Parathyroid adenoma (tissue), 2 donors: Measurements from ENCODE around the gene ALDH8A1.

ENCODE experiments used
- H2AFZ ChIP-seq: fragments of 300-600 bp; sonication (generic); one replicate; pipeline ENCODE4 v1.7.0; 2017; ENCODE audit warnings: antibody characterized with exemption, mild to moderate bottlenecking
- H3K27ac ChIP-seq: fragments of 300-600 bp; sonication (generic); one replicate; pipeline ENCODE4 v1.7.0; 2017
- H3K27me3 ChIP-seq: fragments of 300-600 bp; sonication (generic); one replicate; pipeline ENCODE4 v1.7.0; 2017; ENCODE audit warnings: low read length; ENCODE audit not compliant: control insufficient read depth, insufficient read depth
- H3K36me3 ChIP-seq: fragments of 300-600 bp; sonication (generic); one replicate; pipeline ENCODE4 v1.7.0; 2017; ENCODE audit warnings: low read length; ENCODE audit not compliant: control insufficient read depth, insufficient read depth
- H3K4me1 ChIP-seq: fragments of 300-600 bp; sonication (generic); one replicate; pipeline ENCODE4 v1.7.0; 2017; ENCODE audit warnings: control low read depth
- H3K4me2 ChIP-seq: fragments of 300-600 bp; sonication (generic); one replicate; pipeline ENCODE4 v1.7.0; 2017; ENCODE audit warnings: low read length
- H3K4me3 ChIP-seq: fragments of 300-600 bp; sonication (generic); one replicate; pipeline ENCODE4 v1.7.0; 2017; ENCODE audit warnings: low read depth, low read length
- H3K79me2 ChIP-seq: fragments of 300-600 bp; sonication (generic); one replicate; pipeline ENCODE4 v1.7.0; 2017; ENCODE audit warnings: control low read depth
- H3K9ac ChIP-seq: fragments of 300-600 bp; sonication (generic); one replicate; pipeline ENCODE4 v1.7.0; 2017; ENCODE audit warnings: mild to moderate bottlenecking
- H3K9me3 ChIP-seq: fragments of 300-600 bp; sonication (generic); one replicate; pipeline ENCODE4 v1.7.0; 2017; ENCODE audit warnings: low read length; ENCODE audit not compliant: control insufficient read depth
- TF ChIP-seq, protein P1 (sequence below): fragments of 300-600 bp; sonication (generic); IDR thresholded peaks from one replicate; pipeline ENCODE4 v1.7.0; 2017; ENCODE audit warnings: antibody characterized with exemption, mild to moderate bottlenecking
- donor health status: primary hyperparathyroidism.

The ALDH8A1 gene

DNA sequence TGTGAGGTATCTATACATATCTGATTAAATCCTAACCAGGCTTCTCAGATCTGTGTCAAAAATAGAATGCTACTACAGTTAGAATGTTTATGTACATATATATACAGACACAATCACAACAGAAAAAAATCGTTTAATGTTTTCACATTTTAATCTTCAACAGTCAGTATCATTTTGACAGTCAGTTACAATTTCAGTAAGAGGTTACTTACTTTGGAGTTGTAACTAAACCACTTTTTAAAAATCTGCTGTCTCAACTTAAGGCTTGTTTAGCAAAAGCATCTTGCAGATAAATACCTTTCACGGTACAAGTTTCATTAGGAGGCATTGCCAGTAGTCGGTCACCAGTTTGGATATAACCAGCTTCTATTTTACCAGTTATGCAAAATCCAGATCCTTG, 32.3 kb upstream of the ALDH8A1 start:
- no peaks in the 10 kb centered on the region for H3K4me1 ChIP-seq
- TF ChIP-seq, protein P1, sequence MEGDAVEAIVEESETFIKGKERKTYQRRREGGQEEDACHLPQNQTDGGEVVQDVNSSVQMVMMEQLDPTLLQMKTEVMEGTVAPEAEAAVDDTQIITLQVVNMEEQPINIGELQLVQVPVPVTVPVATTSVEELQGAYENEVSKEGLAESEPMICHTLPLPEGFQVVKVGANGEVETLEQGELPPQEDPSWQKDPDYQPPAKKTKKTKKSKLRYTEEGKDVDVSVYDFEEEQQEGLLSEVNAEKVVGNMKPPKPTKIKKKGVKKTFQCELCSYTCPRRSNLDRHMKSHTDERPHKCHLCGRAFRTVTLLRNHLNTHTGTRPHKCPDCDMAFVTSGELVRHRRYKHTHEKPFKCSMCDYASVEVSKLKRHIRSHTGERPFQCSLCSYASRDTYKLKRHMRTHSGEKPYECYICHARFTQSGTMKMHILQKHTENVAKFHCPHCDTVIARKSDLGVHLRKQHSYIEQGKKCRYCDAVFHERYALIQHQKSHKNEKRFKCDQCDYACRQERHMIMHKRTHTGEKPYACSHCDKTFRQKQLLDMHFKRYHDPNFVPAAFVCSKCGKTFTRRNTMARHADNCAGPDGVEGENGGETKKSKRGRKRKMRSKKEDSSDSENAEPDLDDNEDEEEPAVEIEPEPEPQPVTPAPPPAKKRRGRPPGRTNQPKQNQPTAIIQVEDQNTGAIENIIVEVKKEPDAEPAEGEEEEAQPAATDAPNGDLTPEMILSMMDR = no peak
- H3K27ac ChIP-seq = no peak overlapping the region
- H3K79me2 ChIP-seq = no peaks in the 10 kb centered on the region
- H3K9ac ChIP-seq = no peak overlapping the region
- no peak overlapping the region for H3K4me3 ChIP-seq
- H3K36me3 ChIP-seq = no peaks in the 10 kb centered on the region
- H3K9me3 ChIP-seq = no peaks in the 10 kb centered on the region
- H3K27me3 ChIP-seq = no peaks in the 10 kb centered on the region
- no peak overlapping the region for H2AFZ ChIP-seq
- no peak overlapping the region for H3K4me2 ChIP-seq

DNA sequence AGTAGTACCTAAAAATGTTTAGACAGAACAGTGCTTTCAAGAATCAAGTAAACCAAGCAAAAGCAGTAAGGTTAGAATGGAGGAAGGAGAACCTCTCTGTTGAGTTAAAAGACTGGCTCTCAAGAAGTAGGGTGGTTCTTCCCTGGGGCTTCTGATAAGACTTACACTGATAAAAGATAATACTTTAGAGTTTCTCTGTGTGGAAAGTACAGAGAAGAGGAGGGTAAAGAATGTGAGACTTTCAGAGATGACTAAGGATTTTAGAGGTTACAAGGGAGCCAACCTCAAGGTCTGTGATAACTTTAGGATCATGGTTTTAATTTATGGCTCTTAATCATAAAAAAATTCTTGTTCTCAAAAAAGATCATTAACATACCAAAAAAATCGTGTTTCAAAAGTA, 30.9 kb upstream of the ALDH8A1 start:
- no peak overlapping the region for H3K9ac ChIP-seq
- H2AFZ ChIP-seq = no peak overlapping the region
- no peaks in the 10 kb centered on the region for H3K9me3 ChIP-seq
- TF ChIP-seq, protein P1 = no peak
- H3K4me2 ChIP-seq = no peak overlapping the region
- no peak overlapping the region for H3K27ac ChIP-seq
- H3K4me3 ChIP-seq = no peak overlapping the region
- no peaks in the 10 kb centered on the region for H3K27me3 ChIP-seq
- no peaks in the 10 kb centered on the region for H3K4me1 ChIP-seq
- H3K79me2 ChIP-seq = no peaks in the 10 kb centered on the region
- no peaks in the 10 kb centered on the region for H3K36me3 ChIP-seq

DNA sequence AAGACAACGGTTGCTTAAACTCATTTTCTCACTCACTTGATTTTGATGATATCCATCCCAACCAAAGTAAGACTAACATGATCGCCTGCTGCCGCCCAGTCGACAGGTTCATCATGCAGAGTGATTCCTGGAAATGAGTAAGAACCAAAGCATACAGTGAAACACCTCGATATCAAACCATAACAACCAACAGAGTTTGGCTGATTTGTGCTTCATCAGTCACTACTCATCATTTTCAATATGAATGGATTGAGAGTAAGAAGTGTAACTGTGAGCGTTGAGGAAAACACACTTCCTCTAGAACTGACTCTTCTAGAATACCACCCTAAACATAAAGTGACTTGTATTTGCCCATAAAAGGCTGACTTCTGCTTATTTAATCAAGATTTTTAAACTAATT, 29.2 kb upstream of the ALDH8A1 start:
- no peak overlapping the region for H3K4me3 ChIP-seq
- no peak overlapping the region for H3K27ac ChIP-seq
- H3K4me1 ChIP-seq = no peaks in the 10 kb centered on the region
- no peaks in the 10 kb centered on the region for H3K9me3 ChIP-seq
- H3K36me3 ChIP-seq = no peaks in the 10 kb centered on the region
- H2AFZ ChIP-seq = no peak overlapping the region
- H3K79me2 ChIP-seq = no peaks in the 10 kb centered on the region
- H3K4me2 ChIP-seq = no peak overlapping the region
- TF ChIP-seq, protein P1 = no peak
- no peak overlapping the region for H3K9ac ChIP-seq
- H3K27me3 ChIP-seq = no peaks in the 10 kb centered on the region

DNA sequence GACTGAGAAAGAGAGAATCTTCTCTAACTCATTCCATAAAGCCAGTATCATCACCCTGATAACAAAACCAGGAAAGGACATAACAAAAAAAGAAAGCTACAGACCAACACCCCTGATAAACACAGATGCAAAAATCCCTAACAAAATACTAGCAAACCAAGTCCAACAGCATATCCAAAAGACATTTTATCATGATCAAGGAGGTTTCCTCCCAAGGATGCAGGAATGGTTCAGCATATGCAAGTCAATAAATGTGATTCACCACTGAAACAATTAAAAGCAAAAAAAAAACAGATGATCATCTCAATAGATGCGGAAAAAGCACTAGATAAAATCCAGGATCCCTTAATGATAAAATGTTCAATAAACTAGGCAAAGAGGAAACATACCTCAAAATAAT, 24.5 kb upstream of the ALDH8A1 start:
- Histone ChIP-seq H3K4me2 (no peak overlapping the region), H3K4me3 (no peak overlapping the region), H3K79me2 (no peaks in the 10 kb centered on the region), H3K36me3 (no peaks in the 10 kb centered on the region), H2AFZ (no peak overlapping the region), H3K27me3 (no peaks in the 10 kb centered on the region), H3K9me3 (no peaks in the 10 kb centered on the region), H3K9ac (no peak overlapping the region), H3K27ac (no peak overlapping the region), H3K4me1 (no peaks in the 10 kb centered on the region)
- TF ChIP-seq, protein P1 = no peak

DNA sequence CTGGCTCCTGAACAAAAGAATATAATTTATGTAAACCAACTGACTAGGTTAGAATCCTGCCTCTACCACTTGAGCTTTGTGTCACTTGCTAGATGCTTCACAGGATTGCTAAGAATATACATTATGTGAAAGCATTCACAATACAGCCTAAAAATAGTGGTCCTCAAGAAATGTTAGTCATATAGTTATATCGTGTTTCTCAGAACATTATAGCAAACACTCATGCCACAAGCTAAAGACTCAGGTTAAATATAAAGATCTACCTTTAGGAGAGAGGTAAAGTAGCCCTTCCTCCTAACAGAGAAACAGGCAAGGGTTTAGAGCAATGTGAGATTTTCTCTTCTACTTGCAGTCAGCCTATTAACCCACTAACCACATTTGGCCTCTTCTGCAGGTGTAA, 17.8 kb upstream of the ALDH8A1 start:
- Histone ChIP-seq H3K4me1 (no peaks in the 10 kb centered on the region), H3K9me3 (no peaks in the 10 kb centered on the region), H3K79me2 (no peaks in the 10 kb centered on the region), H3K4me3 (no peak overlapping the region), H2AFZ (no peak overlapping the region), H3K4me2 (no peak overlapping the region), H3K9ac (no peak overlapping the region), H3K27me3 (no peaks in the 10 kb centered on the region), H3K27ac (no peak overlapping the region), H3K36me3 (no peaks in the 10 kb centered on the region)
- TF ChIP-seq, protein P1 = no peak
